ELF-1 (cell line): ENCODE data around the gene ADAM33.

ENCODE experiments used
- DNase-seq: peaks from one replicate; pipeline ENCODE4 v3.0.0-alpha.2; 2016; ENCODE audit warnings: low read depth, low spot score

Gene ADAM33

DNA sequence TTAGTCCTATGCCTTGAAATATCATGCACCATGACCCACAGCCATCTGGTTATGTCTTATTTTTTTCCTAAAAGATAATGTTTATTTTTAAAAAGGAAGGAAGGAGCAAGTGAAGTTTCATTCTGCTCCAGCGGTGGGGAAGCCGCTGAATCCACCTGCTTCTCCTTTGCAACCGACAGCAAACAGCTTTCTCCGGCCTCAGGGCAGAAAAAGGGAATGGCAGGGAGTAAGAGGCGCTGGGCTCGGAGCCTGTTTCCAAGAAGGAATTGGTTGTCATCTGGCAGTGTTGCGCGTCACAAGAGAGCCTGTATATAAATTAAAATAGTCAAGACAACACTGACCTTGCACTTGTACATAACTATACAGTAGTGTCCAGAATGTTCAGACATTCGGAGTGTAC lies 32.9 kb downstream of the ADAM33 start:
- DNase-seq: peak; percentile 45

- no peak for DNase-seq
Measured at GRCh38 chr20:3647473-3647872, 34.3 kb downstream of the ADAM33 start.

- no peak for DNase-seq
Measured at GRCh38 chr20:3646651-3647050, 35.2 kb downstream of the ADAM33 start.

- DNase-seq: no peak
Measured at GRCh38 chr20:3646067-3646440, 35.8 kb downstream of the ADAM33 start.

DNA sequence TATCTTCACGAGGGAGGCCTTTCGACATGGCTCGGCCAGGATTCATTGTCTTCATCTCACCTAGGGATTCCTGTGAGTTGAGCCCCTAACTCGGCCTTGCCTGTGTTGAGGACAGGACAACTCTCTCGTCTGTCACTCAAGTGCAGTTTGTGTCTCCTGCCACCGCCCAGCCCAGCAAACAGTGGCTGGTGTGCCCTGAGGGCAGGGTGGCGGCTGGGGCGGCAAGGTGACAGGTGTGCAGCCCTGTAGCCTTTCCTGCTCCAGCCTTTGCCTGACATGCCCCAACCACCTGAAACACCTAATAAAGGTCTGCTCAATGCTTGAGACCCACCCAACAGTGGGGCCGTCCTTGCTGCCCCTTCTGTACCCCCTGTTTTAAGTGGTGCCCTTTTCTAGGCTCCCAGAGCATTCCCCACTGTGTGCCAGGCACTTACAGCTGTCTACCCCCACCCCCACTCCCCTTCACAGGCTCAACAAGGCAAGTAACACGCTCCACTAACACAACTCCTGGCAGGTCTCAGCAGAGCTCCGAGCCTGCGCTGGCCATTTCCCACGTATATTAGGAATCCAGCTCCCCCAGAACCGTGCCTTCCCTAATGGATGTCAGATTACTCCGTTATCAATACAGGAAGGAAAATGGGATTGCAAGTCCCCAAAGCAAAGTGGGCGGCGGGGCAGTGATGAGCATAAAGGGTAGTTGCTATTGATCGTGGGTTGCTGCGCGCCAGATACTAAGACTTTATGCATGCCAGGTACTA lies 36.3 kb downstream of the ADAM33 start:
- DNase-seq: no peak

- no peak for DNase-seq
Measured at GRCh38 chr20:3640259-3640658, 41.6 kb downstream of the ADAM33 start.

DNA sequence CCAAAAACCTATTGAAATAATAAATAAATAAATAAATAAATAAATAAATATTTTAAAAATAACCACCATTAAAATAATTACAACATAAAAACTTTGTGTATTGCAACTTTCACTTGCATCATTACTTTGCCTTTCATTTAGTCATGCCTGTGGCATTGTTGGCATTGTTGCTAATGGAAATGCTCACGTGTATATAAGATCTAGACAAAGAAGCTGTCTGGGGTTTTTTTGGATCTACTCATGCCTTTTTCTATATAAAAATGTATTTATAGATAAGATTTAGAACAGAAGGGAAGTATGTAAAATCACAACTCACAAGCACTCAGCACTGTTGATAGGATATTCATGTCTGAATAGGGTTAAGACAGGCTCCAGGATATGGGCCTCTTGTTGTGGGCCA lies 46.5 kb downstream of the ADAM33 start:
- no peak for DNase-seq

- no peak for DNase-seq
Measured at GRCh38 chr20:3633913-3634478, 47.8 kb downstream of the ADAM33 start.

DNA sequence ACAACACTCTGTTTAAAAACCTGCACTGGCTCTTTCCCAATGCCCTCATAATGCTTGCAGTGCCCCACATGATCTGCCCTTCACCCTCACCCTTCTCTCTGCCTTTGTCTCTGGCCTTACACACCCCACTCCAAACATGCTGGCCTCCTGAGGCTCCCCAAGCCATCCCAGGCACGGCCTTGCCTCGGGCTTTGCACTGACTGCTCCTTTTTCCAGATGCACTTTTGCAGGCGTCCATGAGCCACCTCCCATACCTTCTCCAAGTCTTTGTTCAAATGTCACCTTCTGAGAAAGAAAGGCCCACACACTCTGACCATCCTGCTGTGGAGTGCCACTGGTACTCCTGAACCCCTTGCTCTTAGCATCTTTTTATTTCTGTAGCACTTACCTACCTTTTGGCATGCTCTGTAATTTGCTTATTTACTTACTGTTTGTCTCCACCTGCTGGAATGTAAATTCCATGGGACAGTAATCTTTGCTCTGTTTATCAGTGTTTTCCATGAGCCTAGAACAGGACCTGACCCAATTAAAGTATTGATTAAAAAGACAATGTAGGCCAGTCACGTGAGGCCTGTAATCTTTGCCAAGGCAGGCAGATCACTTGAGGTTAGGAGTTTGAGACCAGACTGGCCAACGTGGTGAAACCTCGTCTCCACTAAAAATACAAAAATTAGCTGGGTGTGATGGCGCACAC lies 49.4 kb downstream of the ADAM33 start:
- DNase-seq: no peak

DNA sequence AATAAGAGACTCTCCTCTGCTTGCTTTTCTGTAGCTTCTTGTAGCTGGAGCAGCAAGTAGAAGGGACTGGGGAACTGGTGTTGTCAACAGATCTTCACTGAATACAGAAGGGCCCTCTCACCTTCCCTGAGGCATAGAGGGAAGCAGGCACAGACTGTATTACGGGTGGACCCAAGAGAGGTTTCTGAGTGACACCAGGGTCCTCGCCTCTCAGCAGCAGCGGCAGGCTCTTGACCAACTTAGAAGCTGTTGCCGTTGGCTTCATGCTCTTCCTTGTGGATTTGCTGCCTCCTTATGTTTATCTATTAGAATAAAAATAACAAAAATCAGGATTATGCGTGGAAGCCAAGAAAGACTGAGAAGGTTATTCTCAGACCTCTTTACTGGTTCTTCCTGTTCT lies 50.3 kb downstream of the ADAM33 start:
- DNase-seq: no peak

GRCh38 chr20:3630429-3630828 lies 51.4 kb downstream of the ADAM33 start:
- DNase-seq: no peak

GRCh38 chr20:3629893-3630292 lies 51.9 kb downstream of the ADAM33 start:
- no peak for DNase-seq

DNA sequence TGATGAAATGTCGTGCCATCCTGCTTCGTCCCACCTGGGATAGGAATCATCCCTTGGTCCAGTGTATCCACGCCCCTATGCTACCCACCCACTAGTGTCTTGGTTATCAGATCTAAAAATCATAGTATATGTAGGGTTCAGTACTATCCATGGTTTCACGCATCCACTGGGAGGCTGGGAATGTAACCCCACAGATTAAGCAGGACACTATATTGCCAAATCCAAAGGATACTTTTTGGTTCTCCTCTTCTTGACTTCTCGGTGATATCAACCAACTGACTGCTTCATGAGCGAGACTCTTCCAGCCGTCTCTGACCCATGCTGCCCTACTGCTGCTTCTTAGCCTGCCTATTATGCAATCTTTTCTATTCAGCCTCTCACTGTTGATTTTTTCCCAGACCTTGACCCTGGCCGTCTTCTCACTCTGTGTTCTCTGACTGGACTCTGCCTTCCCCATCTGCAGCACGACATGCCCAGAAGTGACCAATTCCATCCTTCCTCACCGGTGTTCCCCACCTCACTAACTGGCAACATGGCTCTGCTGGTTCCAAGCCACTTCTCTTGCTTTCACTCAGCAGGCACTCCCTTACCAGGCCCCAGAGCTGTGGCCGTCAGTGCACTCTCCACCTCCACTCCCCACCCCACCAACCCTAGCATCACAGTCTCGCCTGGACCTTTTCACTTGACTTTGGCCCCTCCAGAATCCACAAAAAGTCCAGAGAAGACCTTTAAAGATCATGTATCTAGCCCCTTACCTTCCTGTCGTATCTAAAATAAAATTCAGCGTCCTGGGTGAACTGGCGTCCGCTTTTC lies 53.1 kb downstream of the ADAM33 start:
- no peak for DNase-seq

GRCh38 chr20:3627476-3627875 lies 54.3 kb downstream of the ADAM33 start:
- DNase-seq: no peak

GRCh38 chr20:3622406-3622805 lies 59.4 kb downstream of the ADAM33 start:
- no peak for DNase-seq

GRCh38 chr20:3621111-3621510 lies 60.7 kb downstream of the ADAM33 start:
- peak; percentile 37 for DNase-seq
